HEK293 (cell line): ENCODE measurements around the gene GAREM1.

ENCODE experiments used
- CTCF ChIP-seq: fragments of 450-650 bp; formaldehyde crosslinking; IDR thresholded peaks from 2 replicates; pipeline ENCODE4 v1.5.1; 2016; ENCODE audit warnings: missing biosample characterization, missing genetic modification characterization
- PBX3 ChIP-seq: sonication (generic); formaldehyde crosslinking; IDR thresholded peaks from 2 replicates; pipeline ENCODE4 v1.8.1; 2022; ENCODE audit warnings: mild to moderate bottlenecking, moderate library complexity, missing genetic modification reagents

- no peak for TF ChIP-seq PBX3
- TF ChIP-seq CTCF (tag by site-specific recombination), result no peak
Observed at GRCh38 chr18:32293107-32293506, 177.6 kb downstream of the GAREM1 start.
